Brain microvascular endothelial cell (primary cell): ENCODE results near the gene GNAT1.

Experiments used
- DNase-seq: peaks from one replicate; pipeline ENCODE4 v3.0.0-alpha.2; 2020
- H3K27ac ChIP-seq: fragments of 250-450 bp; sonication (Bioruptor Pico); 2 replicates; pipeline ENCODE4 v1.5.1; 2020; ENCODE audit warnings: mild to moderate bottlenecking, moderate library complexity
- H3K27me3 ChIP-seq: fragments of 250-450 bp; sonication (Bioruptor Pico); replicated peaks from 2 replicates; pipeline ENCODE4 v1.5.1; 2020; ENCODE audit warnings: mild to moderate bottlenecking
- H3K36me3 ChIP-seq: fragments of 250-450 bp; sonication (Bioruptor Pico); replicated peaks from 2 replicates; pipeline ENCODE4 v1.5.1; 2020; ENCODE audit warnings: mild to moderate bottlenecking
- H3K4me3 ChIP-seq: 2 replicates; pipeline ENCODE4 v1.5.1; 2011; ENCODE audit warnings: low read depth, mild to moderate bottlenecking, control low read depth, low read length, moderate library complexity
- in situ Hi-C: cut with HindIII; loops from 2 replicates; pipeline ENCODE4 v1.10.0; 2017; ENCODE audit warnings: low sequenced_read_pairs, low pct_ligation_motif_present
- TF ChIP-seq, protein P1 (sequence below): IDR thresholded peaks from 2 replicates; pipeline ENCODE4 v1.5.1; 2011; ENCODE audit warnings: low read depth, mild to moderate bottlenecking, moderate library complexity, low read length, control low read depth, inconsistent platforms; ENCODE audit errors: missing control alignments

Gene GNAT1

DNA sequence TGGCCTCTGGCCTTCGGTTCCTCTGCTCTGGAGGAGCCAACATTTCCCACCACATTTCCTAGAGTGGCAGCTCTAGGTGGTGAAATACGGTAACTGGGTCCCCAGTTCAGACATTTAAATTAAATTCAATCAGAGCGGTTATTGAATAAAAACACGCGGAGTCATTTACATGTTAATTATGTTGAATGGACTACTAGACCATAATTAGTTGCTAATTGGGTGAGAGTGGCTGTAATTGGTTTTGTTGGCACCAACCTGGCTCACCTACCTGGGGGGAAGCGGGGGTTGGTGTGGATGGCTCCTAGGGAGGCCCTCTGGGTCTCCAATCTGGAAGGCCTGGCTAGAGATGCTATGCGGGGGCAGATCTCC lies 23.6 kb upstream of the GNAT1 start:
- in situ Hi-C loops, result no loop called here
- no peak for DNase-seq
- Histone ChIP-seq H3K36me3 (no peaks in the 10 kb centered on the region), H3K4me3 (no peak overlapping the region), H3K27ac (no peak overlapping the region), H3K27me3 (no peaks in the 10 kb centered on the region)
- TF ChIP-seq, protein P1, sequence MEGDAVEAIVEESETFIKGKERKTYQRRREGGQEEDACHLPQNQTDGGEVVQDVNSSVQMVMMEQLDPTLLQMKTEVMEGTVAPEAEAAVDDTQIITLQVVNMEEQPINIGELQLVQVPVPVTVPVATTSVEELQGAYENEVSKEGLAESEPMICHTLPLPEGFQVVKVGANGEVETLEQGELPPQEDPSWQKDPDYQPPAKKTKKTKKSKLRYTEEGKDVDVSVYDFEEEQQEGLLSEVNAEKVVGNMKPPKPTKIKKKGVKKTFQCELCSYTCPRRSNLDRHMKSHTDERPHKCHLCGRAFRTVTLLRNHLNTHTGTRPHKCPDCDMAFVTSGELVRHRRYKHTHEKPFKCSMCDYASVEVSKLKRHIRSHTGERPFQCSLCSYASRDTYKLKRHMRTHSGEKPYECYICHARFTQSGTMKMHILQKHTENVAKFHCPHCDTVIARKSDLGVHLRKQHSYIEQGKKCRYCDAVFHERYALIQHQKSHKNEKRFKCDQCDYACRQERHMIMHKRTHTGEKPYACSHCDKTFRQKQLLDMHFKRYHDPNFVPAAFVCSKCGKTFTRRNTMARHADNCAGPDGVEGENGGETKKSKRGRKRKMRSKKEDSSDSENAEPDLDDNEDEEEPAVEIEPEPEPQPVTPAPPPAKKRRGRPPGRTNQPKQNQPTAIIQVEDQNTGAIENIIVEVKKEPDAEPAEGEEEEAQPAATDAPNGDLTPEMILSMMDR, result no peak

DNA sequence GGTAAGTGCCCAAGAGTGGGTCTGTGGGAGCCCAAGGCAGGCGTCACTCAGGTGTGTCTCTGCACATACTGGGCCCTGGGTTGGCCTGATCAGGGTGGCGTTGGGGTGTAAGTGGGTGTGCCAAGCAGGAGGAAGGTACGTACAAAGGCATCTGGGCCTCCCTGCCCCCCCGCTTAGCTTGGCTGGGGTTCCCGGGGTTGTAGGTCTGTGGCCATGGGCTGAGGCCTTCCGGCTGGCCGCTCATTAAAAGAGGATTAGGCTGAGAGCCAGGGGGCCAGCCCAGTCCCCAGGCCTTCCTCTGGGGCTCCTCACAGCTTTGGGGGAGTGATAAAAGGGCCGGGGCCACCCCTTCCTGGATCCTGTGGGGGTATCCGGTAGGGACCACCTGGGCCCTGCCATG lies 23.0 kb upstream of the GNAT1 start:
- Histone ChIP-seq H3K36me3 (no peaks in the 10 kb centered on the region), H3K4me3 (no peak overlapping the region), H3K27me3 (no peaks in the 10 kb centered on the region), H3K27ac (no peak overlapping the region)
- no peak for DNase-seq
- TF ChIP-seq, protein P1, result no peak
- in situ Hi-C loops, result no loop called here

DNA sequence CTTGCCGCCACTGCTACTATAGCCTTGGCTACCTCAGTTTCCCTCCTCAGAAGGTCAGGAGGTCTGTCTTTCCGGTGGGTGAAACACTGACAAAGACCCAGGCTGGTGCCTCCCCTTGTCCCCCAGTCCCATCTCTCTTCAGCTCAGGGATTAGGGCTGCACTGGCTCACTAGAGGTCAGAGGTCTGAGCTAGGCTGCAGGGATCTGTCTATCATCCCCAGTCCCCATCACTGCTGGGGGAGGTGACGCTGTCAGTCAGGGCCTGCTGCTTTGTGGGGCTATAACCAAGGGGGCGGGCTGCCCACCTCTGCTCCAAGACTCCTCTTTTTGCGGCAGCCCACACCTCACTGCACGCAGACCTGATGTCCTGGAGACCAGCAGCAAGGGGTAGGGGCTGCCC lies 22.6 kb upstream of the GNAT1 start:
- Histone ChIP-seq H3K27ac (no peak overlapping the region), H3K4me3 (no peak overlapping the region), H3K27me3 (no peaks in the 10 kb centered on the region), H3K36me3 (no peaks in the 10 kb centered on the region)
- no peak for DNase-seq
- in situ Hi-C loops, result no loop called here
- TF ChIP-seq, protein P1, result no peak

DNA sequence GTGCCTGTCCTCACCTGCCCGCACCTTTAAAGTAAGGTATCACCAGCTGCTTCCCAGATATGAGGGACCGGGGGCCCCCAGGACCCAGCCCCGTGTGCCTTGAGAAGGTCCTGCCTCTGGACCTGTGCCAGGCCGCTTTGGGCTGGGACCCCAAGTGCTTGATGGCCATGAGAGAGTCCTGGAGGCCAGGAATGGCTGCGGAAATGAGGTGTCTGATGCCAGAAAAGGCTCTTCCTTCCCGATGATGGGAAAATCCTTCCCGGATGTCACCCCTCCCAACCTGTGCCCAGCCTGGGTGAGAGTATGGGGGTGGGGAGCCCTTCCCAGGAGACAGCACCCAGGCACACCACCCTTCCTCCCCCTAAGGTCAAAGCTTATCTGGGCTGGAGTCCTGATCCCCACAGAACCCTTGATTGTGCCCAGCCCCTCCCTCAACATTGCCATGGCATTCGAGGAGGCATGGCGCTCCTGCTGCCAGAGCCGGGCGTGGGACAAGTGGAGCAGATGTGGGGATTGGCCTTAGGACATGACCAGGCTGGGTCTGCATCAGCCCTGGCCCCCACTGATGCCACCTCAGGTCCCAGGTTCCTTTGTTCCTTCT lies 22.1 kb upstream of the GNAT1 start:
- H3K4me3 ChIP-seq, result no peak overlapping the region
- no peaks in the 10 kb centered on the region for H3K27me3 ChIP-seq
- no peaks in the 10 kb centered on the region for H3K36me3 ChIP-seq
- H3K27ac ChIP-seq, result no peak overlapping the region
- in situ Hi-C loops, result no loop called here
- no peak for DNase-seq
- TF ChIP-seq, protein P1, result no peak

DNA sequence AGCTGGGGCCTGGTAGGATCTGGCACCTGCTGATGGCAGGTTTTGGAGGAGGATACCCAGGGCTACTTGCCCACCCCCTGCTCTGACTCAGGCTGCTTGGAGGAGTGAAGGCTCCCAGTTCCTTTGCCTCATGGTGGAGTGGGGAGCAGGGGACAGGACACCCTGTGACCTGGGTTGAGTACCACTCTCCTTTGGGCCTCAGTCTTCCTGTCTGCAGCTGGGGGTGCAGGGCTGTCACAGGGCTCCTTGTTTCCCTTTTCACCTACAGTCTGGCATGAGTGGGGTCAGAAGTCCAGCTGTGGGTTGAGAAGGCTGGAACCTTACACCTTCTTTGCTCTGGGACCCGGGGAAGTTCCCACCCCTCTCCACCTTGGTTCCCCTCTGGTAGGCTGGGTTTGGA lies 21.6 kb upstream of the GNAT1 start:
- TF ChIP-seq, protein P1, result no peak
- DNase-seq, result no peak
- H3K27me3 ChIP-seq, result no peaks in the 10 kb centered on the region
- H3K4me3 ChIP-seq, result no peak overlapping the region
- H3K36me3 ChIP-seq, result no peaks in the 10 kb centered on the region
- in situ Hi-C loops, result no loop called here
- no peak overlapping the region for H3K27ac ChIP-seq

DNA sequence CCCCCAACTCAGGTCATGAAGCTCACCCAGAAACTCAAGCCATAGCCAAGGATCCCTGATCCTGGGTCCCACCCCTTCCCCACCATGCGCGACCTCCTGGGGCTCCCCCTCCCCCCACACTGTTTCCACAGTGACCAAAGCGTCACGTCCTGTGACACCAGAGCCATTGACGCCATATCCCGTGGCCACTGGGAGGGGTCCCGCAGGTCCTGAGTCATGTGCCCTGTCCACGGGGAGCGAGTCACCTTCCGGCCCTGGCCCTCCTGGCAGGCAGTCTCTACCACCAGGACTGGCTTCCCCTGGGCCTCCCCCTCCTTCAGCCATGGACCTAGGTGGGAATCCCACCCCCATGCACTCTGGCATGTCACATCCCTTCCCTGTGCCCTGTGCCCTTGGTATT lies 20.7 kb upstream of the GNAT1 start:
- in situ Hi-C loops, result no loop called here

More for the DNA sequence above, 20.7 kb upstream of the GNAT1 start:
- Histone ChIP-seq H3K27me3 (no peaks in the 10 kb centered on the region), H3K36me3 (no peaks in the 10 kb centered on the region), H3K27ac (no peak overlapping the region), H3K4me3 (no peak overlapping the region)
- TF ChIP-seq, protein P1, result no peak
- peak; percentile 60 for DNase-seq
